ENCODE results near the gene PDZD2.

DNA sequence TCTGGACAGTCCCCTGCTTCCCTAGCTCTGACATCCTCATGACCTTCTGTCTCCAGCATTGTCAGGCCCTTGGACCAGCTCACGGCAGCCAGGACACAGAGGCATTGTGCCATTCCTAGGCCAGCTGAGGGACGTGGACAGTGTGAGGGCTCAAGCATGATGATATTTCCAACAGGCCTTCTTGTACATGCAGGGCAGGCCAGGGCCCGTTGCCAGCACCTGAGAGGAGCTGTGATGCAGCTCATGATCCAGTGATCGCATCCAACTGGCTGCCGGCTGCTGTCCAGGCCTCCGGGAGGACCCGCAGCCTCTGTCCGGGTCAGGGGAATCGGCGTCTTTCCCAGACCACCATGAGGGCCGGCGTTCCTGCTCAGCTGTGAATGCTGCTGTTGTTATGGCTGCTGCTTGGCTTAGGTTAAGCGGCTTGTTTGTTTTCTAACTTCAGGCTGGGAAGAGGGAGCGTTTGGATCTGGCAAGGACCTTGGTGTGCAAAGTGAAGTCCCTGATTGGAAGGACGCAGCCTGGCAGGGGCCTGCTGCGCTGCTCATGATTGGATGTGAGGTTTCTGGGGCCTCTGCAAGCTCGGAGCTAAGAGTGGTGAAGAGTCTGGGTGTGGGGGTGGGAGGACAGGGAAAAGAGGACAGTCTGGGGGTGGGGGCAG is 53.8 kb downstream of the PDZD2 start:
- TF ChIP-seq, protein P1, sequence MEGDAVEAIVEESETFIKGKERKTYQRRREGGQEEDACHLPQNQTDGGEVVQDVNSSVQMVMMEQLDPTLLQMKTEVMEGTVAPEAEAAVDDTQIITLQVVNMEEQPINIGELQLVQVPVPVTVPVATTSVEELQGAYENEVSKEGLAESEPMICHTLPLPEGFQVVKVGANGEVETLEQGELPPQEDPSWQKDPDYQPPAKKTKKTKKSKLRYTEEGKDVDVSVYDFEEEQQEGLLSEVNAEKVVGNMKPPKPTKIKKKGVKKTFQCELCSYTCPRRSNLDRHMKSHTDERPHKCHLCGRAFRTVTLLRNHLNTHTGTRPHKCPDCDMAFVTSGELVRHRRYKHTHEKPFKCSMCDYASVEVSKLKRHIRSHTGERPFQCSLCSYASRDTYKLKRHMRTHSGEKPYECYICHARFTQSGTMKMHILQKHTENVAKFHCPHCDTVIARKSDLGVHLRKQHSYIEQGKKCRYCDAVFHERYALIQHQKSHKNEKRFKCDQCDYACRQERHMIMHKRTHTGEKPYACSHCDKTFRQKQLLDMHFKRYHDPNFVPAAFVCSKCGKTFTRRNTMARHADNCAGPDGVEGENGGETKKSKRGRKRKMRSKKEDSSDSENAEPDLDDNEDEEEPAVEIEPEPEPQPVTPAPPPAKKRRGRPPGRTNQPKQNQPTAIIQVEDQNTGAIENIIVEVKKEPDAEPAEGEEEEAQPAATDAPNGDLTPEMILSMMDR (IDR thresholded peaks at IDR 0.05; ENCODE audit: poor library complexity): no peak
- TF ChIP-seq EZH2 (IDR thresholded peaks at IDR 0.05; ENCODE audit: borderline replicate concordance): no peak

All from hepatocyte (in vitro differentiated cells).